ENCODE measurements around the gene NLRP3.
"Not testable (repeated sequence)": the region's sequence is repeated elsewhere in the genome, so short reads cannot be mapped to it uniquely, and the experiment has no call there.

Gene NLRP3

GRCh38 chr1:247474367-247474766 lies 58.4 kb downstream of the NLRP3 start:
- no peak for TF ChIP-seq CTCF (IDR thresholded peaks at IDR 0.05; ENCODE audit: low read depth, low read length)
- Histone ChIP-seq H3K9me3 (ENCODE audit: severe bottlenecking) (peaks cover 8% of the 10 kb centered on the region), H3K27ac (no peak overlapping the region), H3K27me3 (ENCODE audit: insufficient read depth, low read depth, severe bottlenecking) (peaks cover 42% of the 10 kb centered on the region), H3K36me3 (no peaks in the 10 kb centered on the region), H3K4me3 (ENCODE audit: low read depth, low read length) (no peak overlapping the region)
- no peak for DNase-seq

GRCh38 chr1:247475793-247476192 lies 59.8 kb downstream of the NLRP3 start:
- no peak overlapping the region for H3K4me3 ChIP-seq (ENCODE audit: low read depth, low read length)
- TF ChIP-seq CTCF (IDR thresholded peaks at IDR 0.05; ENCODE audit: low read depth, low read length) = no peak

GRCh38 chr1:247476328-247477058 lies 60.5 kb downstream of the NLRP3 start:
- not testable (repeated sequence) for H3K27ac ChIP-seq; H3K36me3 ChIP-seq; DNase-seq; H3K4me3 ChIP-seq (ENCODE audit: low read depth, low read length); H3K9me3 ChIP-seq (ENCODE audit: severe bottlenecking)
- peaks cover 40% of the 10 kb centered on the region for H3K27me3 ChIP-seq (ENCODE audit: insufficient read depth, low read depth, severe bottlenecking)

More at GRCh38 chr1:247475793-247476192, 59.8 kb downstream of the NLRP3 start:
- no peak for DNase-seq
- Histone ChIP-seq H3K27me3 (ENCODE audit: insufficient read depth, low read depth, severe bottlenecking) (peaks cover 35% of the 10 kb centered on the region), H3K36me3 (no peaks in the 10 kb centered on the region), H3K9me3 (ENCODE audit: severe bottlenecking) (peaks cover 8% of the 10 kb centered on the region), H3K27ac (no peak overlapping the region)

- TF ChIP-seq CTCF (IDR thresholded peaks at IDR 0.05; ENCODE audit: low read depth, low read length) = no peak
- Histone ChIP-seq H3K36me3 (no peaks in the 10 kb centered on the region), H3K4me3 (ENCODE audit: low read depth, low read length) (no peak overlapping the region), H3K9me3 (ENCODE audit: severe bottlenecking) (no peaks in the 10 kb centered on the region), H3K27me3 (ENCODE audit: insufficient read depth, low read depth, severe bottlenecking) (peaks cover 32% of the 10 kb centered on the region), H3K27ac (no peak overlapping the region)
- DNase-seq = no peak
Observed at GRCh38 chr1:247482747-247483146, 66.8 kb downstream of the NLRP3 start.

- Histone ChIP-seq H3K36me3 (no peaks in the 10 kb centered on the region), H3K27ac (no peak overlapping the region), H3K27me3 (ENCODE audit: insufficient read depth, low read depth, severe bottlenecking) (peaks cover 46% of the 10 kb centered on the region), H3K4me3 (ENCODE audit: low read depth, low read length) (no peak overlapping the region), H3K9me3 (ENCODE audit: severe bottlenecking) (no peaks in the 10 kb centered on the region)
- peak; percentile 27 for DNase-seq
- peak; percentile 53 for TF ChIP-seq CTCF (IDR thresholded peaks at IDR 0.05; ENCODE audit: low read depth, low read length)
Observed at GRCh38 chr1:247487057-247487456, 71.1 kb downstream of the NLRP3 start.

GRCh38 chr1:247491328-247491727 lies 75.4 kb downstream of the NLRP3 start:
- DNase-seq = no peak
- Histone ChIP-seq H3K36me3 (no peaks in the 10 kb centered on the region), H3K27me3 (ENCODE audit: insufficient read depth, low read depth, severe bottlenecking) (peaks cover 72% of the 10 kb centered on the region), H3K9me3 (ENCODE audit: severe bottlenecking) (no peaks in the 10 kb centered on the region), H3K4me3 (ENCODE audit: low read depth, low read length) (no peak overlapping the region), H3K27ac (no peak overlapping the region)
- no peak for TF ChIP-seq CTCF (IDR thresholded peaks at IDR 0.05; ENCODE audit: low read depth, low read length)

Data from WERI-Rb-1 (cell line).